NCI-H146 (cell line): ENCODE measurements around the gene PDLIM4.
A peak's percentile ranks its signal among the peaks of the same experiment; 100 is the strongest.

Experiments
- DNase-seq: peaks from one replicate; lab custom pipeline; 2025; lab: John Stamatoyannopoulos, UW

Gene PDLIM4

GRCh38 chr5:132227485-132228240 lies 29.8 kb upstream of the PDLIM4 start, which contains the start of gene P4HA2:
Gene P4HA2, minus strand, starts transcription at chr5:132227853. Its CDS starts 9,227 bp downstream, at chr5:132218626.
- peak; percentile 82 for DNase-seq

GRCh38 chr5:132228241-132229035 lies 29.1 kb upstream of the PDLIM4 start:
- no peak for DNase-seq

- no peak for DNase-seq
Observed at GRCh38 chr5:132229236-132229635, 28.3 kb upstream of the PDLIM4 start.

- DNase-seq: no peak
Observed at GRCh38 chr5:132230871-132231270, 26.6 kb upstream of the PDLIM4 start.

- DNase-seq: no peak
Observed at GRCh38 chr5:132232465-132232864, 25.0 kb upstream of the PDLIM4 start.

- no peak for DNase-seq
Observed at GRCh38 chr5:132233081-132233480, 24.4 kb upstream of the PDLIM4 start.

GRCh38 chr5:132233811-132234683 lies 23.4 kb upstream of the PDLIM4 start:
- no peak for DNase-seq

GRCh38 chr5:132234684-132235062 lies 22.8 kb upstream of the PDLIM4 start:
- no peak for DNase-seq

- DNase-seq: no peak
Observed at GRCh38 chr5:132235340-132235739, 22.2 kb upstream of the PDLIM4 start.

GRCh38 chr5:132237141-132237540 lies 20.4 kb upstream of the PDLIM4 start:
- DNase-seq: no peak

- DNase-seq: no peak
Observed at GRCh38 chr5:132237670-132238069, 19.8 kb upstream of the PDLIM4 start.

- DNase-seq: peak; percentile 41
Observed at GRCh38 chr5:132238169-132238744, 19.2 kb upstream of the PDLIM4 start.

GRCh38 chr5:132238901-132239500 lies 18.5 kb upstream of the PDLIM4 start:
- DNase-seq: no peak

- DNase-seq: no peak
Observed at GRCh38 chr5:132239776-132240175, 17.7 kb upstream of the PDLIM4 start.

- no peak for DNase-seq
Observed at GRCh38 chr5:132243366-132243977, 14.0 kb upstream of the PDLIM4 start.

GRCh38 chr5:132245593-132245992 lies 11.9 kb upstream of the PDLIM4 start:
- DNase-seq: no peak

GRCh38 chr5:132246806-132247205 lies 10.7 kb upstream of the PDLIM4 start:
- DNase-seq: no peak

- no peak for DNase-seq
Observed at GRCh38 chr5:132250547-132250946, 6.9 kb upstream of the PDLIM4 start.

- no peak for DNase-seq
Observed at GRCh38 chr5:132251220-132251725, 6.2 kb upstream of the PDLIM4 start.

GRCh38 chr5:132253008-132253441 lies 4.5 kb upstream of the PDLIM4 start:
- DNase-seq: peak; percentile 61
